Brain microvascular endothelial cell (primary cell): ENCODE results near the gene CUL2.

Source experiments
- DNase-seq: peaks from one replicate; pipeline ENCODE4 v3.0.0-alpha.2; 2020
- H3K27ac ChIP-seq: fragments of 250-450 bp; sonication (Bioruptor Pico); 2 replicates; pipeline ENCODE4 v1.5.1; 2020; ENCODE audit warnings: mild to moderate bottlenecking, moderate library complexity
- H3K27me3 ChIP-seq: fragments of 250-450 bp; sonication (Bioruptor Pico); replicated peaks from 2 replicates; pipeline ENCODE4 v1.5.1; 2020; ENCODE audit warnings: mild to moderate bottlenecking
- H3K36me3 ChIP-seq: fragments of 250-450 bp; sonication (Bioruptor Pico); replicated peaks from 2 replicates; pipeline ENCODE4 v1.5.1; 2020; ENCODE audit warnings: mild to moderate bottlenecking
- H3K4me3 ChIP-seq: 2 replicates; pipeline ENCODE4 v1.5.1; 2011; ENCODE audit warnings: low read depth, mild to moderate bottlenecking, control low read depth, low read length, moderate library complexity
- in situ Hi-C: cut with HindIII; loops from 2 replicates; pipeline ENCODE4 v1.10.0; 2017; ENCODE audit warnings: low sequenced_read_pairs, low pct_ligation_motif_present
- TF ChIP-seq, protein P1 (sequence below): IDR thresholded peaks from 2 replicates; pipeline ENCODE4 v1.5.1; 2011; ENCODE audit warnings: low read depth, mild to moderate bottlenecking, moderate library complexity, low read length, control low read depth, inconsistent platforms; ENCODE audit errors: missing control alignments

The CUL2 gene

GRCh38 chr10:35090162-35090954 lies at the start of gene CUL2:
Gene CUL2, minus strand, starts transcription at chr10:35090341. Its CDS starts 19,024 bp downstream, at chr10:35071317.
- Histone ChIP-seq H3K4me3 (peak within 1 kb of the TSS; percentile 81), H3K27ac (peak within 1 kb of the TSS; percentile 84), H3K27me3 (no peaks in the 10 kb centered on the region), H3K36me3 (no peaks in the 10 kb centered on the region)
- TF ChIP-seq, protein P1, sequence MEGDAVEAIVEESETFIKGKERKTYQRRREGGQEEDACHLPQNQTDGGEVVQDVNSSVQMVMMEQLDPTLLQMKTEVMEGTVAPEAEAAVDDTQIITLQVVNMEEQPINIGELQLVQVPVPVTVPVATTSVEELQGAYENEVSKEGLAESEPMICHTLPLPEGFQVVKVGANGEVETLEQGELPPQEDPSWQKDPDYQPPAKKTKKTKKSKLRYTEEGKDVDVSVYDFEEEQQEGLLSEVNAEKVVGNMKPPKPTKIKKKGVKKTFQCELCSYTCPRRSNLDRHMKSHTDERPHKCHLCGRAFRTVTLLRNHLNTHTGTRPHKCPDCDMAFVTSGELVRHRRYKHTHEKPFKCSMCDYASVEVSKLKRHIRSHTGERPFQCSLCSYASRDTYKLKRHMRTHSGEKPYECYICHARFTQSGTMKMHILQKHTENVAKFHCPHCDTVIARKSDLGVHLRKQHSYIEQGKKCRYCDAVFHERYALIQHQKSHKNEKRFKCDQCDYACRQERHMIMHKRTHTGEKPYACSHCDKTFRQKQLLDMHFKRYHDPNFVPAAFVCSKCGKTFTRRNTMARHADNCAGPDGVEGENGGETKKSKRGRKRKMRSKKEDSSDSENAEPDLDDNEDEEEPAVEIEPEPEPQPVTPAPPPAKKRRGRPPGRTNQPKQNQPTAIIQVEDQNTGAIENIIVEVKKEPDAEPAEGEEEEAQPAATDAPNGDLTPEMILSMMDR, result no peak
- peak; percentile 94 for DNase-seq
- in situ Hi-C loops, result no loop called here

- Histone ChIP-seq H3K4me3 (no peak overlapping the region), H3K27ac (no peak overlapping the region), H3K36me3 (no peaks in the 10 kb centered on the region), H3K27me3 (no peaks in the 10 kb centered on the region)
- TF ChIP-seq, protein P1, result no peak
- no peak for DNase-seq
- in situ Hi-C loops, result no loop called here
Observed at GRCh38 chr10:35136263-35136815, 46.2 kb upstream of the CUL2 start.

- TF ChIP-seq, protein P1, result no peak
- Histone ChIP-seq H3K4me3 (no peak overlapping the region), H3K27me3 (no peaks in the 10 kb centered on the region), H3K36me3 (no peaks in the 10 kb centered on the region), H3K27ac (no peak overlapping the region)
- in situ Hi-C loops, result no loop called here
- peak; percentile 16 for DNase-seq
Observed at GRCh38 chr10:35135861-35136260, 45.7 kb upstream of the CUL2 start.

DNA sequence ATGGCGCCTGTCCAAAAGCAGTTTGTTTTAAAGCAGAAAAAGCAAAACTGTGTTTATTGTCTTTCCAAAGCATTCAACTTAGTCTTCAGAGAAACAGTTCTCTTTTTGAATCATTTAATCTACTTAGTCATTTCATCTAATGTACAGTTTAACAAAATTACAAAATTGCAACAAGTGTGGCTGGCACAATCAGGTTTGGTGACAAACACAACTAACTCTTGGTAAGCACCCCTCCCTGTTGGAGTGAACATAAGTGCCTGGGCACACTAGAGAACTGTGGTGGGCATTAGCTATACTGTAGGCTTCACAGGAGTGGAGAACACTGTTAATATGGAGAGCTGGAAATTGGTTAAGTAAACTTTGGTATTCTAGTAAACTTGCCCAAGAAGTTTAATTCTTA lies 43.4 kb upstream of the CUL2 start:
- no peak overlapping the region for H3K27ac ChIP-seq
- TF ChIP-seq, protein P1, result no peak
- in situ Hi-C loops, result no loop called here
- no peak for DNase-seq
- no peak overlapping the region for H3K4me3 ChIP-seq
- H3K27me3 ChIP-seq, result no peaks in the 10 kb centered on the region
- H3K36me3 ChIP-seq, result no peaks in the 10 kb centered on the region

DNA sequence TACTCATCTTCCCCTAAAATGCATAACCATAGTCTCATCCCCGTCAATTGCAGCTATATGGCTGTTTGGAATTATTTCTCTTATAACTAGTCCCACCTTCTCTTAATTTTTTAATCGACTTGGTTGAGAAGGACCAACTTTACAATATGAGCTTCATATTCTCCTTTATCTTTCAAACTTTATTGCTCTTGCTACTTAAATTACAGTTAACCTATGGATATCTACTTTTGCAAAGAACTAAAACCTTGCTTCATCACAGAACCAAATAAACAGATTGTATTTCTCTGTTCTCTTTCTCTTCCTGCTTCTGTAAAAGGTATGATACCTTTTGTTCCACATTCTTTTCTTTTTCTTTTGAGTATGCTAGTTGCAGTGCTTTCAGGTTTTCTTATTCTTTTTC lies 42.6 kb upstream of the CUL2 start:
- DNase-seq, result no peak
- Histone ChIP-seq H3K27me3 (no peaks in the 10 kb centered on the region), H3K4me3 (no peak overlapping the region), H3K36me3 (no peaks in the 10 kb centered on the region), H3K27ac (no peak overlapping the region)
- in situ Hi-C loops, result no loop called here
- TF ChIP-seq, protein P1, result no peak
